Choroid plexus epithelial cell (primary cell): ENCODE data around the gene C1GALT1.

ENCODE experiments used
- DNase-seq: peaks from one replicate; pipeline ENCODE4 v3.0.0-alpha.2; 2010; ENCODE audit warnings: low read depth
- H3K4me3 ChIP-seq: 2 replicates; pipeline ENCODE4 v1.5.1; 2011; ENCODE audit warnings: low read depth, mild to moderate bottlenecking, control low read depth, low read length, moderate library complexity
- TF ChIP-seq, protein P1 (sequence below): conservative IDR thresholded peaks from 2 replicates; pipeline ENCODE4 v1.5.1; 2011; ENCODE audit warnings: low read depth, mild to moderate bottlenecking, control low read depth, inconsistent platforms, low read length, moderate library complexity

Gene C1GALT1

GRCh38 chr7:7214398-7215347 is 32.3 kb downstream of the C1GALT1 start:
- TF ChIP-seq, protein P1, sequence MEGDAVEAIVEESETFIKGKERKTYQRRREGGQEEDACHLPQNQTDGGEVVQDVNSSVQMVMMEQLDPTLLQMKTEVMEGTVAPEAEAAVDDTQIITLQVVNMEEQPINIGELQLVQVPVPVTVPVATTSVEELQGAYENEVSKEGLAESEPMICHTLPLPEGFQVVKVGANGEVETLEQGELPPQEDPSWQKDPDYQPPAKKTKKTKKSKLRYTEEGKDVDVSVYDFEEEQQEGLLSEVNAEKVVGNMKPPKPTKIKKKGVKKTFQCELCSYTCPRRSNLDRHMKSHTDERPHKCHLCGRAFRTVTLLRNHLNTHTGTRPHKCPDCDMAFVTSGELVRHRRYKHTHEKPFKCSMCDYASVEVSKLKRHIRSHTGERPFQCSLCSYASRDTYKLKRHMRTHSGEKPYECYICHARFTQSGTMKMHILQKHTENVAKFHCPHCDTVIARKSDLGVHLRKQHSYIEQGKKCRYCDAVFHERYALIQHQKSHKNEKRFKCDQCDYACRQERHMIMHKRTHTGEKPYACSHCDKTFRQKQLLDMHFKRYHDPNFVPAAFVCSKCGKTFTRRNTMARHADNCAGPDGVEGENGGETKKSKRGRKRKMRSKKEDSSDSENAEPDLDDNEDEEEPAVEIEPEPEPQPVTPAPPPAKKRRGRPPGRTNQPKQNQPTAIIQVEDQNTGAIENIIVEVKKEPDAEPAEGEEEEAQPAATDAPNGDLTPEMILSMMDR, result no peak
- no peak for DNase-seq
- no peak overlapping the region for H3K4me3 ChIP-seq

DNA sequence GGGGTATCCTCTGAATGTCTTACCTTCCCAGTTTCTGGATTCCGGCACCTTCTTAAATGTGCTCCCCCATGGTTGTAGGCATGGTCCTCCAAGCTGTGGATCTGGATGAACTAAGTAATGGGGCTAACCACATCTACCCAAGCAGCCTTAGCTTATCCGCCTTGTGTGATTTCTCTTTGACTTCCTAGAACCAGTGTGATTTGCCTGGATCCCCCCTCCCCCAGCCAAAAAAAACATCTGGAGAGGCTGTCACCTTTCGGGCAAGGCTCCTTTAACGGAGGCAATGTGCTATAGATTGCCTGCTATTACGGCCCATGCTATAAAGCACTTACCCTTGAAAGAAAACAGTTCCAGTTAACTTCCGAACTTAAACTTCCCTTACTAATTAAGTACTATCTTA is 33.9 kb downstream of the C1GALT1 start:
- no peak overlapping the region for H3K4me3 ChIP-seq
- no peak for DNase-seq
- TF ChIP-seq, protein P1, result no peak

GRCh38 chr7:7219216-7219615 is 36.9 kb downstream of the C1GALT1 start:
- no peak overlapping the region for H3K4me3 ChIP-seq
- DNase-seq, result peak; percentile 59
- TF ChIP-seq, protein P1, result no peak

- TF ChIP-seq, protein P1, result no peak
- DNase-seq, result peak; percentile 38
- H3K4me3 ChIP-seq, result no peak overlapping the region
Measured at GRCh38 chr7:7220821-7221220, 38.5 kb downstream of the C1GALT1 start.

DNA sequence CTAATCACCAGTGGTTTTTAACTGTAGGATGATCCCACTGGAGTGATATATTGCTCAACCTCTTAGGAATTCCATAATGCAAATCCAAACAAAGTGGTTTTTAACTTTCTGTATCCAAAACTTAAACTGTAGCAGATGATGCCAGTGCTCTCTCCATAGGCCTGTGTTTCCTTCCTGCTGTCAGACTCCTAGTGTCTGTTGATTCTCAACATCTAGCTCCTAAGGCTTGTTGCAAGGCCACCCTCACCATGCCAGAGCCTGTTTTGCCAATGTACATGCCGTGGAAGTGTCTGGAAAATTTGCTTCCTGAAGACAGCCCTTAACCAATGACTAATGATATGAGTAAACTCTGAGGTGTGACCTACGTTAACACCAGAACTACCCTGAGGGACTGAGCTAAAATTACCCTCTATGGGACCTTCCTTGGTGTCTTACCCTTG is 39.3 kb downstream of the C1GALT1 start:
- TF ChIP-seq, protein P1, result no peak
- DNase-seq, result peak; percentile 50
- no peak overlapping the region for H3K4me3 ChIP-seq

- TF ChIP-seq, protein P1, result no peak
- no peak for DNase-seq
- no peak overlapping the region for H3K4me3 ChIP-seq
Measured at GRCh38 chr7:7223250-7223649, 40.9 kb downstream of the C1GALT1 start.
